Choroid plexus epithelial cell (primary cell): ENCODE results near the gene HENMT1.
A peak's percentile ranks its signal among the peaks of the same experiment; 100 is the strongest.

ENCODE experiments used
- DNase-seq: peaks from one replicate; pipeline ENCODE4 v3.0.0-alpha.2; 2010; ENCODE audit warnings: low read depth
- H3K4me3 ChIP-seq: 2 replicates; pipeline ENCODE4 v1.5.1; 2011; ENCODE audit warnings: low read depth, mild to moderate bottlenecking, control low read depth, low read length, moderate library complexity
- TF ChIP-seq, protein P1 (sequence below): conservative IDR thresholded peaks from 2 replicates; pipeline ENCODE4 v1.5.1; 2011; ENCODE audit warnings: low read depth, mild to moderate bottlenecking, control low read depth, inconsistent platforms, low read length, moderate library complexity

HENMT1 gene

DNA sequence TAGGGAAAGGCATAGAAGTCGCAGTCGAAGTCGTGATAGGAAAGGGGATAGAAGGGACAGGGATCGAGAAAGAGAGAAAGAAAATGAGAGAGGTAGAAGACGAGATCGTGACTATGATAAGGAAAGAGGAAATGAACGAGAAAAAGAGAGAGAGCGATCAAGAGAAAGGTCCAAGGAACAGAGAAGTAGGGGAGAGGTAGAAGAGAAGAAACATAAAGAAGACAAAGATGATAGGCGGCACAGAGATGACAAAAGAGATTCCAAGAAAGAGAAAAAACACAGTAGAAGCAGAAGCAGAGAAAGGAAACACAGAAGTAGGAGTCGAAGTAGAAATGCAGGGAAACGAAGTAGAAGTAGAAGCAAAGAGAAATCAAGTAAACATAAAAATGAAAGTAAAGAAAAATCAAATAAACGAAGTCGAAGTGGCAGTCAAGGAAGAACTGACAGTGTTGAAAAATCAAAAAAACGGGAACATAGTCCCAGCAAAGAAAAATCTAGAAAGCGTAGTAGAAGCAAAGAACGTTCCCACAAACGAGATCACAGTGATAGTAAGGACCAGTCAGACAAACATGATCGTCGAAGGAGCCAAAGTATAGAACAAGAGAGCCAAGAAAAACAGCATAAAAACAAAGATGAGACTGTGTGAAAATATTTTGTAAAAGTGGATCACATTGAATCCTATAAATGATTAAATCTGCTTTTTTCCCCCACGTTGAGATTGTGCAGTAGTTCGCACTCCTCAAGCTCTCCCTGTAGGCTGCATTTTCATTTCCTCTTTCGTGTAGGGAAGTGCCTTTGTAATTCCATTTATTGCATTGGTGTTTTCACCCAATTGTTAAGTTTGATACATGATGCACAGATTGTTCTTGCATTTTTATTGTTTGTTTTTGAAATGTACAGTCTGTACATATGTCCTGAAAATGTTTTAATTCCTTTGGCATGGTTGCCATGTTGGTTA is 38.8 kb upstream of the HENMT1 start:
- H3K4me3 ChIP-seq: no peak overlapping the region
- TF ChIP-seq, protein P1, sequence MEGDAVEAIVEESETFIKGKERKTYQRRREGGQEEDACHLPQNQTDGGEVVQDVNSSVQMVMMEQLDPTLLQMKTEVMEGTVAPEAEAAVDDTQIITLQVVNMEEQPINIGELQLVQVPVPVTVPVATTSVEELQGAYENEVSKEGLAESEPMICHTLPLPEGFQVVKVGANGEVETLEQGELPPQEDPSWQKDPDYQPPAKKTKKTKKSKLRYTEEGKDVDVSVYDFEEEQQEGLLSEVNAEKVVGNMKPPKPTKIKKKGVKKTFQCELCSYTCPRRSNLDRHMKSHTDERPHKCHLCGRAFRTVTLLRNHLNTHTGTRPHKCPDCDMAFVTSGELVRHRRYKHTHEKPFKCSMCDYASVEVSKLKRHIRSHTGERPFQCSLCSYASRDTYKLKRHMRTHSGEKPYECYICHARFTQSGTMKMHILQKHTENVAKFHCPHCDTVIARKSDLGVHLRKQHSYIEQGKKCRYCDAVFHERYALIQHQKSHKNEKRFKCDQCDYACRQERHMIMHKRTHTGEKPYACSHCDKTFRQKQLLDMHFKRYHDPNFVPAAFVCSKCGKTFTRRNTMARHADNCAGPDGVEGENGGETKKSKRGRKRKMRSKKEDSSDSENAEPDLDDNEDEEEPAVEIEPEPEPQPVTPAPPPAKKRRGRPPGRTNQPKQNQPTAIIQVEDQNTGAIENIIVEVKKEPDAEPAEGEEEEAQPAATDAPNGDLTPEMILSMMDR: no peak
- no peak for DNase-seq

DNA sequence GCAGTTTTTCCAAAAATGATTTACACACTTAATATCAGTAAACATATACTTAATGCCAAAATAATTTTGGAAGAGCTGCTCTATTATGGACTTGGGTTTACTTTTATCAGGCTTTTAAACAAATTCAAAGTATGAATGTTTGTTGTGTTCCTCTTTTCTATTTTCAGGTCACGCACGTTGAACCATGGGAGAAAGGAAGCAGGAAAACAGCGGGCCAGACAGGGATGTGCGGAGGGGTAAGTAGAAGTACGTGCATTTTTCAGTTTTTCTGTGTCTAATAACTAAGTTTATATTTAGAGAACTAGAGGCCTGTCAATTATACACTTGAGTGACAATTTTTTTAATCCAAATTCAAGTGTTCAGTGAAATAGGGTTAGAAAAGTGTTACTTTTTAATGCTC is 34.6 kb upstream of the HENMT1 start:
- H3K4me3 ChIP-seq: no peak overlapping the region
- DNase-seq: no peak
- TF ChIP-seq, protein P1: no peak

DNA sequence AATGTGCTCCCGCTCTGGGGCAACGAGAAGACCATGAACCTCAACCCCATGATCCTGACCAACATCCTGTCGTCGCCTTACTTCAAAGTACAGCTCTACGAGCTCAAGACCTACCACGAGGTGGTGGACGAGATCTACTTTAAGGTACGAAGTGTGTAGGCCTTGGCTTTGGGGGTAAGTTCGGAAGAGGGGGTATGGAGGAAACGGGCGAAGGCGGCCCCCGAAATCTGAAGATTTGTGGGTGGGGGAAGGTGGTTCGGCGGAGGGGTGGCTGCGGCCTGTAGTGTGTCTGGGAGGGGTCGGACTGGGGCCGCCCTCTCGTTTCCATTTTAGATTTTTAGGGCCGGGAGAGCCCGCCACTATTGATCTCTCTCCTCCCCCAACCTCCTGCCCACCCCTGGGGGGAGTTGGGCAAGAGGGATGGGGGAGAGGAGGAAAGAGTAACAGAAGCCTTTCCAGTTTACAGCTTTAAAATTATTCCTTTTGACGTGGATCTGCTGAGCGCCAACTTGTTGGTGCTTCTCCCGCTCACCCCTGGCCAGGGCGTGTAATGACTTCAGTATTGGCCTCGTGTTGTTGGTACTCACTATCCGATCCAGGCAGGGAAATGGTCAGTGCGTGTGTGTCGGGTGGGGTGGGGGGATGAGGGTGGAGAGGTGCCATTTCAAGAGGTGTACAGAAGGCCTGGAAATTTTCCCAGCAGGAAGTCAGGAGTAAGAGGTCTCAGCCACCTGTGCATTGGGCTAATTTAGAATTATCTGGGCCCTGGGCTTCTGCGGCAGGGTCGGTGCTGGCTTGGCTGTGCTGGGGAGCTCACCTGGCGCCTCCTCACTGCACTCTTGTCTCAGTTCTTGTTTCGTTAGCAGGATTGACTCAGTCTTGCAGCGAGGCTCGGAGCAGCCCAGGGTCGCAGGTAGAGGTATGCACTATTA is 32.1 kb upstream of the HENMT1 start:
- TF ChIP-seq, protein P1: peak; percentile 41
- DNase-seq: peak; percentile 81
- peak overlapping the region; percentile 85 for H3K4me3 ChIP-seq

DNA sequence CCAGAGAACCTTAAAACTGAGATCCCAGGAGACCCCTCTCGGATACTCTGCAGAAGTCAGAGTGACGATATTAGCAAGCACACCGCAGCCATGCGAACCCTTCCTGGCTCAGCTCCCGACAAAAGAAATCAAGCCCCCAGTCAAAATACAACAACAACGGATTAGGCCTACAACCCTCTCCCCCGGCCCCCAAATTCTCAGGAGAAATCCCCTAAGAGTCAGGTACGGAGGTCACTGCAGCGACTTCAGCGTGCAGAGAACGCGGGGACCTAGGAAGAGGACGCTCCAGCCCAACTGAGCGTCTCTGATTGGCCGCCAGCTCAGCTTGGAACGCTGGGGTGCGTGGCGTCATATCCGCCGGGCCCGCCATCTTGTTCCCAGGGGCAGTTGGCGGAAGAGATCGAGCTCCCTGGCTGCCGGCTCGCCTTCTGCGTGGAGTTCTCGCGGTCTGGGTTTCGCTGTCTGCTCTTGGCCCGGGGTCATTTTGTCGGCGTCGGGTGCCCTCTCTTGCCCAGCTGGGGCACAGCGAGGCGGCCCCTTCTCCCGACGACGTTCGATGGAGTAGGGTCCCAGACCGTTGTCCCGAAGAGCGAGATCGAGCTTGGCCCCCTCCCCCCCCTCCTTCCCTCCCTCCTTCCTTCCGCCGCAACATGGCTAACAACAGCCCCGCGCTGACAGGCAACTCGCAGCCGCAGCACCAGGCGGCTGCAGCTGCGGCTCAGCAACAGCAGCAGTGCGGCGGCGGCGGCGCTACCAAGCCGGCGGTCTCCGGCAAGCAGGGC is 31.2 kb upstream of the HENMT1 start, which contains the start of gene PRPF38B:
TSS of gene PRPF38B (plus strand) at position 369 of the 782 bp plus-strand sequence. CDS start at position 651, 282 bp downstream.
- peak; percentile 92 for DNase-seq
- TF ChIP-seq, protein P1: no peak

DNA sequence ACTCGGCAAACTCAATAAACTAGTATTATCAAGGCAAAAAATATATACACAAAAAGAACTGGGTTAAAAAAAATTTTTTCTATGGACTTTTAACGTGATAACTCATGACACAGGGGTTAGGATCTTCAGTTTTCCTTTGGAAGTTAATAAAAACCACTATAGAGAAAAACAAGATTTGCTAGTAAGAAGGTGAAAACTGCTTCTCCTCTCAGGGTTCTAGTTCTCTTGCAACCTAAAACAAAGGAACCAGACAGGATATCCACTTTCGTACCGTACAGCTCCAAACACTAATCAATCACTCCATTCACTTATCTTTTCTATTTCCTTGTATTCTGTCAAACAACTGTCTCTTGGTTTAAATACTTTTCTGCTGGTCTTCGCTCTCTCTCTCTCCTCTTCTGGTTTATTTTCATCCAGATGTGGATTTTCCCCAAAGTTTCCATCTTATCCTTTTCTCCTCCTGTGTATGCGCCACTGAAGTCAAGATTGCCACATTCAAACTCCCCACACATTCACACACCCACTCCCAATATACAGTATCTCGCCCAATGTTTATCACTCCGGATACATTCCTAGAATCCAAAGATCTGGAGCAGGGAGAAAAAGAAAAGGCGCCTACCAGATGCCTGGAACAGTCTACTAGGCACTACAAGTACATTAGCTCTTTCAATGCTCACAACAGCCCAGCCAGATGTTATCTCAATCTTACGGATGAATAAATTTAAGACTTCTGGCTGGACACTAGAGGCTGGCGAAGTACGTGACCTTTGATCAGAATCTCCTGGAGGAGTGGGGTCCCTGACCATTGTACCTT is 30.4 kb upstream of the HENMT1 start:
- TF ChIP-seq, protein P1: no peak
- no peak for DNase-seq
- H3K4me3 ChIP-seq: peak overlapping the region; percentile 85

More for the DNA sequence above, 31.2 kb upstream of the HENMT1 start, which contains the start of gene PRPF38B:
- peak within 1 kb of the TSS; percentile 85 for H3K4me3 ChIP-seq
